ENCODE data around the gene DNAJC27. TPM values are rescaled to one million over a fixed set of nuclear protein-coding genes. Genes with fewer than 3 reads are reported as not detected.

DNAJC27 gene
- total RNA-seq, 1 experiment from 2014 or later = 5.1 TPM

- Mint-ChIP-seq H3K9me3 (peaks cover 0 to 2% of the 10 kb centered on the region in 2 experiments; a peak in 2 of 5 replicates), H3K36me3 (ENCODE audit: insufficient read depth in 1 of 3, low read depth in 3 of 3) (peaks cover 12 to 46% (median 30%) of the 10 kb centered on the region in 3 experiments), H3K27me3 (ENCODE audit: low read depth) (no peaks in the 10 kb centered on the region), H3K4me3 (no peak overlapping the region), H3K4me1 (no peaks in the 10 kb centered on the region), H3K27ac (no peak overlapping the region)
- DNase-seq = no peak
- no CpG with 5 or more reads among the region's 7 CpGs for WGBS (ENCODE audit: extremely low coverage, insufficient read length, low lambda C conversion rate)
- Histone ChIP-seq H3K9me3 (ENCODE audit: control insufficient read depth, low read depth, low read length) (no peaks in the 10 kb centered on the region), H3K4ac (ENCODE audit: low read depth, low read length) (no peak overlapping the region), H3K56ac (ENCODE audit: insufficient read length, low read depth, low read length) (no peak overlapping the region), H3K23me2 (ENCODE audit: insufficient read length, low read depth, low read length, poor library complexity, severe bottlenecking) (no peaks in the 10 kb centered on the region), H3K18ac (ENCODE audit: insufficient read length, low read depth, low read length) (no peak overlapping the region), H4K91ac (ENCODE audit: insufficient read length, low read depth, low read length) (no peak overlapping the region), H3K27me3 (ENCODE audit: insufficient read depth, low read length) (no peaks in the 10 kb centered on the region), H3K79me1 (ENCODE audit: insufficient read depth, low read depth, low read length, poor library complexity, severe bottlenecking) (no peaks in the 10 kb centered on the region), H2BK20ac (ENCODE audit: low read depth, low read length, poor library complexity, severe bottlenecking) (no peak overlapping the region), H2BK120ac (ENCODE audit: low read depth, low read length, poor library complexity, severe bottlenecking) (no peak overlapping the region), H2AFZ (ENCODE audit: low read length) (no peak overlapping the region), H3K9ac (ENCODE audit: extremely low read depth, insufficient read length, low read length) (no peak overlapping the region), H3K4me2 (ENCODE audit: insufficient read depth, insufficient read length, low read length) (no peak overlapping the region), H2AK5ac (ENCODE audit: insufficient read length, low read length) (no peak overlapping the region), H2BK5ac (ENCODE audit: insufficient read length, low read length) (no peak overlapping the region), H3K79me2 (ENCODE audit: insufficient read depth, low read length) (no peaks in the 10 kb centered on the region), H3K27ac (ENCODE audit: insufficient read length, low read depth, low read length) (no peak overlapping the region), H2BK15ac (ENCODE audit: low read depth, low read length) (no peak overlapping the region), H2BK12ac (ENCODE audit: insufficient read length, low read depth, low read length) (no peak overlapping the region), H3T11ph (ENCODE audit: low read length) (no peak overlapping the region), H3K4me1 (ENCODE audit: insufficient read depth, low read length) (no peaks in the 10 kb centered on the region), H3K14ac (ENCODE audit: insufficient read depth, low read length) (no peak overlapping the region), H3K23ac (ENCODE audit: insufficient read length, low read depth, low read length) (no peak overlapping the region), H4K20me1 (ENCODE audit: control insufficient read depth, insufficient read depth, insufficient read length) (no peaks in the 10 kb centered on the region), H4K5ac (ENCODE audit: insufficient read length, low read depth, low read length) (no peak overlapping the region), H4K8ac (replicated peaks; ENCODE audit: insufficient read length, low read depth, low read length) (no peak overlapping the region)
- TF ChIP-seq CTCF (conservative IDR thresholded peaks at IDR 0.05) = no peak
These were observed 21.7 kb downstream of the DNAJC27 start for GRCh38 chr2:24950102-24950501.

Data from H9 (cell line).